H9 (cell line): ENCODE measurements around the gene POLR2A. TPM values are rescaled to one million over a fixed set of nuclear protein-coding genes. Genes with fewer than 3 reads are reported as not detected.

Source experiments
- DNase-seq: peaks from one replicate; pipeline ENCODE4 v3.0.0-alpha.2; 2017
- H2AFZ ChIP-seq: one replicate; pipeline ENCODE4 v1.6.1; 2013; ENCODE audit warnings: mild to moderate bottlenecking, low read length, control low read depth, moderate library complexity
- H2AK5ac ChIP-seq: 2 replicates; pipeline ENCODE4 v1.6.1; 2013; ENCODE audit warnings: low read length, control low read depth, mixed read lengths; ENCODE audit not compliant: insufficient read length
- H2BK120ac ChIP-seq: one replicate; pipeline ENCODE4 v1.6.1; 2013; ENCODE audit warnings: low read depth, mild to moderate bottlenecking, low read length, control low read depth, inconsistent platforms; ENCODE audit not compliant: poor library complexity, severe bottlenecking
- H2BK12ac ChIP-seq: 2 replicates; pipeline ENCODE4 v1.6.1; 2013; ENCODE audit warnings: low read length, control low read depth, mixed read lengths, low read depth; ENCODE audit not compliant: insufficient read length
- H2BK15ac ChIP-seq: 2 replicates; pipeline ENCODE4 v1.6.1; 2013; ENCODE audit warnings: low read depth, low read length, control low read depth
- H2BK20ac ChIP-seq: one replicate; pipeline ENCODE4 v1.6.1; 2013; ENCODE audit warnings: low read depth, mild to moderate bottlenecking, low read length, control low read depth, inconsistent platforms; ENCODE audit not compliant: poor library complexity, severe bottlenecking
- H2BK5ac ChIP-seq: 2 replicates; pipeline ENCODE4 v1.6.1; 2013; ENCODE audit warnings: low read length, control low read depth, mixed read lengths; ENCODE audit not compliant: insufficient read length
- H3K14ac ChIP-seq: 2 replicates; pipeline ENCODE4 v1.6.1; 2013; ENCODE audit warnings: low read length, control low read depth; ENCODE audit not compliant: insufficient read depth
- H3K18ac ChIP-seq: 2 replicates; pipeline ENCODE4 v1.6.1; 2013; ENCODE audit warnings: low read depth, mild to moderate bottlenecking, mixed read lengths, low read length, control low read depth; ENCODE audit not compliant: insufficient read length
- H3K23ac ChIP-seq: 2 replicates; pipeline ENCODE4 v1.6.1; 2013; ENCODE audit warnings: low read length, control low read depth, mixed read lengths, low read depth; ENCODE audit not compliant: insufficient read length
- H3K23me2 ChIP-seq: 2 replicates; pipeline ENCODE4 v1.6.1; 2013; ENCODE audit warnings: low read depth, mild to moderate bottlenecking, mixed read lengths, low read length, control low read depth; ENCODE audit not compliant: insufficient read length, poor library complexity, severe bottlenecking
- H3K27ac ChIP-seq: 2 replicates; pipeline ENCODE4 v1.5.1; 2013; ENCODE audit warnings: low read length, control low read depth, mixed read lengths, low read depth; ENCODE audit not compliant: insufficient read length
- H3K27me3 ChIP-seq: 2 replicates; pipeline ENCODE4 v1.6.1; 2013; ENCODE audit warnings: low read length, control low read depth, inconsistent platforms; ENCODE audit not compliant: insufficient read depth
- H3K4ac ChIP-seq: 2 replicates; pipeline ENCODE4 v1.6.1; 2013; ENCODE audit warnings: low read depth, mild to moderate bottlenecking, control low read depth, inconsistent platforms, low read length, moderate library complexity
- H3K4me1 ChIP-seq: 2 replicates; pipeline ENCODE4 v1.6.1; 2013; ENCODE audit warnings: low read length, control low read depth, inconsistent platforms; ENCODE audit not compliant: insufficient read depth
- H3K4me2 ChIP-seq: 2 replicates; pipeline ENCODE4 v1.6.1; 2013; ENCODE audit warnings: low read length, control low read depth, mixed read lengths; ENCODE audit not compliant: insufficient read length, insufficient read depth
- H3K56ac ChIP-seq: 2 replicates; pipeline ENCODE4 v1.6.1; 2013; ENCODE audit warnings: low read depth, mild to moderate bottlenecking, mixed read lengths, low read length, control low read depth; ENCODE audit not compliant: insufficient read length
- H3K79me1 ChIP-seq: 2 replicates; pipeline ENCODE4 v1.6.1; 2013; ENCODE audit warnings: low read depth, mild to moderate bottlenecking, moderate library complexity, low read length, control low read depth, inconsistent platforms; ENCODE audit not compliant: insufficient read depth, poor library complexity, severe bottlenecking
- H3K79me2 ChIP-seq: 2 replicates; pipeline ENCODE4 v1.6.1; 2013; ENCODE audit warnings: low read length, control low read depth, inconsistent platforms; ENCODE audit not compliant: insufficient read depth
- H3K9ac ChIP-seq: 2 replicates; pipeline ENCODE4 v1.6.1; 2013; ENCODE audit warnings: low read length, control low read depth, mixed read lengths; ENCODE audit not compliant: insufficient read length; ENCODE audit errors: extremely low read depth
- H3K9me3 ChIP-seq: one replicate; pipeline ENCODE4 v1.6.1; 2013; ENCODE audit warnings: low read depth, low read length, inconsistent platforms; ENCODE audit not compliant: control insufficient read depth
- H3T11ph ChIP-seq: one replicate; pipeline ENCODE4 v1.6.1; 2013; ENCODE audit warnings: mild to moderate bottlenecking, low read length, control low read depth, inconsistent platforms
- H4K20me1 ChIP-seq: one replicate; pipeline ENCODE4 v1.6.1; 2013; ENCODE audit not compliant: control insufficient read depth, insufficient read length, insufficient read depth
- H4K5ac ChIP-seq: 2 replicates; pipeline ENCODE4 v1.6.1; 2013; ENCODE audit warnings: low read depth, mild to moderate bottlenecking, mixed read lengths, low read length, control low read depth; ENCODE audit not compliant: insufficient read length
- H4K8ac ChIP-seq: replicated peaks from 2 replicates; pipeline ENCODE4 v1.6.1; 2013; ENCODE audit warnings: low read length, control low read depth, mixed read lengths, low read depth; ENCODE audit not compliant: insufficient read length
- H4K91ac ChIP-seq: 2 replicates; pipeline ENCODE4 v1.6.1; 2013; ENCODE audit warnings: low read depth, mild to moderate bottlenecking, moderate library complexity, mixed read lengths, low read length, control low read depth; ENCODE audit not compliant: insufficient read length
- H3K27ac Mint-ChIP-seq, 3 experiments: 2 replicates in 2 of 3; 3 replicates in 1 of 3; pipeline ENCODE4 v1.8.0; 2020 to 2021; ENCODE audit warnings: mixed read lengths in 3 of 3, mild to moderate bottlenecking in 1 of 3, moderate library complexity in 1 of 3
- H3K27me3 Mint-ChIP-seq: 2 replicates; pipeline ENCODE4 v1.8.0; 2021; ENCODE audit warnings: low read depth, mild to moderate bottlenecking, moderate library complexity, mixed read lengths
- H3K36me3 Mint-ChIP-seq, 3 experiments: 2 replicates in 2 of 3; 3 replicates in 1 of 3; pipeline ENCODE4 v1.8.0; 2020 to 2021; ENCODE audit warnings: low read depth in 3 of 3, mixed read lengths in 3 of 3; ENCODE audit not compliant: insufficient read depth in 1 of 3
- H3K4me1 Mint-ChIP-seq, 2 experiments: 2 replicates each; pipeline ENCODE4 v1.8.0; 2020; ENCODE audit warnings: mixed read lengths in 2 of 2
- H3K4me3 Mint-ChIP-seq, 2 experiments: 2 replicates in 1 of 2; 3 replicates in 1 of 2; pipeline ENCODE4 v1.8.0; 2020 to 2021; ENCODE audit warnings: mild to moderate bottlenecking in 2 of 2, mixed read lengths in 2 of 2, moderate library complexity in 1 of 2
- H3K9me3 Mint-ChIP-seq, 2 experiments: 2 replicates in 1 of 2; 3 replicates in 1 of 2; pipeline ENCODE4 v1.8.0; 2020; ENCODE audit warnings: mild to moderate bottlenecking in 2 of 2, mixed read lengths in 2 of 2, moderate library complexity in 1 of 2
- WGBS: extraction: QIAGEN DNeasy Blood & Tissue Kit; methylation state at CpG from one replicate; pipeline ENCODE4 v1.1.7; 2013; ENCODE audit warnings: missing lambda C conversion rate, low lambda C conversion rate, mixed read lengths; ENCODE audit not compliant: insufficient read length; ENCODE audit errors: extremely low coverage; 5-methylcytosine and 5-hydroxymethylcytosine counted together
- total RNA-seq: library from RNA; stranded (reverse); gene quantifications from 2 replicates; pipeline ENCODE4 v1.2.1, GENCODE V29; 2021
- TF ChIP-seq, protein P1 (sequence below): fragments of 200-600 bp; sonication (generic); conservative IDR thresholded peaks from 3 replicates; pipeline ENCODE4 v1.8.0; 2021; ENCODE audit warnings: antibody characterized with exemption, mild to moderate bottlenecking

POLR2A gene
- total RNA-seq, 1 experiment from 2014 or later, result 153 TPM

GRCh38 chr17:7513850-7514419 is 29.8 kb downstream of the POLR2A start:
- no peak overlapping the region for H4K8ac ChIP-seq

More at GRCh38 chr17:7513850-7514419, 29.8 kb downstream of the POLR2A start:
- H4K91ac ChIP-seq, result no peak overlapping the region
- H3K14ac ChIP-seq, result no peak overlapping the region
- H2AFZ ChIP-seq, result no peak overlapping the region
- Mint-ChIP-seq H3K4me1 (no peaks in the 10 kb centered on the region), H3K4me3 (no peak overlapping the region; a peak in 1 of 5 replicates), H3K27ac (peak overlapping the region in 1 of 3 experiments; percentile 83; a peak in 1 of 7 replicates), H3K27me3 (no peaks in the 10 kb centered on the region), H3K36me3 (peaks cover 30 to 62% (median 53%) of the 10 kb centered on the region in 3 experiments), H3K9me3 (no peaks in the 10 kb centered on the region)
- DNase-seq, result no peak
- no peak overlapping the region for H3K23ac ChIP-seq
- H3T11ph ChIP-seq, result no peak overlapping the region
- H3K79me2 ChIP-seq, result no peaks in the 10 kb centered on the region
- no peak overlapping the region for H3K4ac ChIP-seq
- H2BK15ac ChIP-seq, result no peak overlapping the region
- H3K27ac ChIP-seq, result no peak overlapping the region
- no peaks in the 10 kb centered on the region for H4K20me1 ChIP-seq
- no peak overlapping the region for H3K4me2 ChIP-seq
- H2BK12ac ChIP-seq, result no peak overlapping the region
- H3K9me3 ChIP-seq, result no peaks in the 10 kb centered on the region
- no peak overlapping the region for H2BK120ac ChIP-seq
- no peak overlapping the region for H2BK5ac ChIP-seq
- H3K9ac ChIP-seq, result no peak overlapping the region
- no peak overlapping the region for H3K18ac ChIP-seq
- H2AK5ac ChIP-seq, result no peak overlapping the region
- H2BK20ac ChIP-seq, result no peak overlapping the region
- no peaks in the 10 kb centered on the region for H3K4me1 ChIP-seq
- H4K5ac ChIP-seq, result no peak overlapping the region
- no peaks in the 10 kb centered on the region for H3K79me1 ChIP-seq
- H3K23me2 ChIP-seq, result no peaks in the 10 kb centered on the region
- WGBS, result no CpG with 5 or more reads among the region's 17 CpGs
- TF ChIP-seq, protein P1, sequence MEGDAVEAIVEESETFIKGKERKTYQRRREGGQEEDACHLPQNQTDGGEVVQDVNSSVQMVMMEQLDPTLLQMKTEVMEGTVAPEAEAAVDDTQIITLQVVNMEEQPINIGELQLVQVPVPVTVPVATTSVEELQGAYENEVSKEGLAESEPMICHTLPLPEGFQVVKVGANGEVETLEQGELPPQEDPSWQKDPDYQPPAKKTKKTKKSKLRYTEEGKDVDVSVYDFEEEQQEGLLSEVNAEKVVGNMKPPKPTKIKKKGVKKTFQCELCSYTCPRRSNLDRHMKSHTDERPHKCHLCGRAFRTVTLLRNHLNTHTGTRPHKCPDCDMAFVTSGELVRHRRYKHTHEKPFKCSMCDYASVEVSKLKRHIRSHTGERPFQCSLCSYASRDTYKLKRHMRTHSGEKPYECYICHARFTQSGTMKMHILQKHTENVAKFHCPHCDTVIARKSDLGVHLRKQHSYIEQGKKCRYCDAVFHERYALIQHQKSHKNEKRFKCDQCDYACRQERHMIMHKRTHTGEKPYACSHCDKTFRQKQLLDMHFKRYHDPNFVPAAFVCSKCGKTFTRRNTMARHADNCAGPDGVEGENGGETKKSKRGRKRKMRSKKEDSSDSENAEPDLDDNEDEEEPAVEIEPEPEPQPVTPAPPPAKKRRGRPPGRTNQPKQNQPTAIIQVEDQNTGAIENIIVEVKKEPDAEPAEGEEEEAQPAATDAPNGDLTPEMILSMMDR, result no peak
- H3K56ac ChIP-seq, result no peak overlapping the region
- no peaks in the 10 kb centered on the region for H3K27me3 ChIP-seq
